NCI-H446 treated with DMSO at 0.1 percent for 48 hours (cell line): Measurements from ENCODE around the gene LRGUK.
A peak's percentile ranks its signal among the peaks of the same experiment; 100 is the strongest.
"Not testable (repeated sequence)": the region's sequence is repeated elsewhere in the genome, so short reads cannot be mapped to it uniquely, and the experiment has no call there.

Experiments
- DNase-seq: peaks from one replicate; lab custom pipeline; 2025; lab: John Stamatoyannopoulos, UW

Gene LRGUK

DNA sequence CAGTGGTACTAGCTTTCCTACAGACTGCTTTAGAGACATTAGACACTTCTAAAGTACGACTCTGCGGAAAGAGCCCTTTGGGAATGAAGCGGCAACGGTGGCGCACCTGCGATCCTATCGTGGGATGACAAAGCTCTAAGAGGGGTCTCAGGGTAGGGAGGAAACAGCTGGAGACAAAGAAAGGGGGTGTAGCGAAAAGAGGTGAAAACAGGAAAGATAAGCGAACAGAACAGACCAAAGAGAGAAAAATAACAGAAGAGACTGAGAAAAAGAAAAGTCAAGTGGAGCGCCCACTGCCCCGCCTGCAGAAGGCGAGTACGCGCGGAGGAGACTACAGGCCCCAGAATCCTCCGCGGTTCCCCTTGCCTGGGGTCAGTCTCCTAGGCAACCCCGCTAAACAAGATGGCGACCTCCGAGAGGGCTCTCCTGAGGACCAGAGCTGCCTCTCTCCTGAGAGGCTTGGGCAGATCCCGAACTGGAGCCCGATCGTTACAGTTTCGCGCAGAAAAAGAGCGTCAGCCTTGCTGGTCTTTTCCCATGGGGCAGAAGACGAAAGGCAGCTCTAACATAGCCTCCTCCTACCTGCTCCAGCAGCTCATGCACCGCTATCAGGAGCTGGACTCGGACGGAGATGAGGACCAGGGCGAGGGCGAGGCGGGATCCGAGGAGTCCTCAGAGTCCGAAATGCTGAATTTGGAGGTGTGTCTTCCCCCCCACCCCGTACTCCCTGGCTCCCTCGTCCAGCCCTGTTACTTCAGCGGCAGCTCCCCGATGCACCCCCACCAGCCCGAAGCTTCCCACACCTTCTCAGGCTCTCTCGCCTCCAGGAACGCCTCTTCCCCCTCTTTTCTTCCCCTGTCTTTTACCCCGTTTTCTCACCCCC, at the start of gene LRGUK:
Gene LRGUK, plus strand, starts transcription at position 375 of the 883 bp plus-strand sequence. Its CDS starts 28 bp downstream, at position 403.
- peak; percentile 47 for DNase-seq

DNA sequence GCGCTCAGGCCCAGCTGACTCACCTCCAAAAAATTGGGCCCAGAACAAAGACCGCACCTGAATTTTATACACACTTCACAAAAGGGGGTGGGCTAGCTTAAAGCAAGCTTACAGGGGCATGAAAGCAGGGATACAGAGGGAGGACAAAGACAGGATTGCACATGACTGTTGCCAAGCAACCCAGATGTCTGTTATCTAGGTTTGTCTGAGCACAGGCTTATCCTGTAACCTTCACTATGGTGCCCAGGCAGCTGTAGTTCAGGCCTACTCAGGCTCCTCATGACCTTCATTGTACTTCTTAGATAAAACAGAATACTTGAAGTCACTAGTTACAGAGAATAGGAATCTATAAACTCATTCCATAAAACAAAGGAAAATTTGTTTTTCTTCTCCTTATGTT, 49.6 kb upstream of the LRGUK start:
- not testable (repeated sequence) for DNase-seq

DNA sequence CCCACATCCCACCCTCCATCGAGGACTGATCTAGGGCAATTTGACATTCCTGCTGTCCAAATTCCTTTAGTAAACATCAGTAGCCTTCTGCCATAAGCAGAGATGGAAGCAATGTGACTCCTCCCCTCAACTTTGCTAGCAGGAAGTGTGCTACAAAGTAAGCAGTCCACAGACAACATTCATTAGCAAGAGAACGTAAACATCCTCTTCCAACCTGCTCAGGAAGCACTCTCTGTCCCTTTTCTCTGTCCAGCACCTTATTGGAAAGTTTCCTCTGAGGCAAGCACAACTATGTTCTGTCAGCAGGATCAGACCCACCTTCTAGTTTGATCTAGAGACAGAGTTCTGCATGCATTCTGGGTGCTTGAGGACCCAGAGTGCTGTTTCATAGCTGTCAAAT, 48.1 kb upstream of the LRGUK start:
- no peak for DNase-seq

- DNase-seq = no peak
These were observed 45.4 kb upstream of the LRGUK start for GRCh38 chr7:134081695-134082094.

DNA sequence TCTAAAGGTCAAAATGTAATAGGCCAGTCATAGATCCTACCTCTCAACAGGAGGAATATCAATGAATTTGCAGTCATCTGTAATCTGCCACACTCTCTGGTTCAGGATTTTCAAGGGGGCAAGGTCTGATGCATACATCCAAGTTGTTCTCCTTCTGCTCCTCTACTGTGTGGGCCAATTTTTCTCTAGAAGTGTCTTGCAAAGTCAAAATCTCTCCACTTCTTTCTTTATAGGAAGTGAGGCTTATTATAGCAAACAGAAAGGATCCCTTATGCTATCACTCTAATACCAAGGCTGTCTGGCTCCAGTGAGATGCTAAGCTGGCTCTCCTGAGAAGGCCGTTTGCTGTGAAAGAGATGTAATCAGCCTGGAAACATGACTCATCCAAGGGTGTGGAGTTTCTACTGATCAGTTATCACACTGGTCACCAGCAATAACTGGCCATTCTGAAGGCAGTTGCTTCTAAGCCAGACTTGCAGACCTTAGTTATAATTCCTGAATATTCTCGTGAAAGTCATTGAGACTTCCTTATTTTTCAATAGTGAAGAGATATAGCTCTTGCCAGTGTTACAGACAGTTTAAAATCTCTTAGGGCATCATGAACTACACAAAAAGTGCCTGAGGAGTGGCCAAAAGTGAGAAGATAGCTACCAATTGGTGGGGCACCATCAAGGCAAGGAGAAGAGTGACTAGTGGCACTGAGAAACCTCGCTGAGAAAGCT, 43.2 kb upstream of the LRGUK start:
- no peak for DNase-seq

DNA sequence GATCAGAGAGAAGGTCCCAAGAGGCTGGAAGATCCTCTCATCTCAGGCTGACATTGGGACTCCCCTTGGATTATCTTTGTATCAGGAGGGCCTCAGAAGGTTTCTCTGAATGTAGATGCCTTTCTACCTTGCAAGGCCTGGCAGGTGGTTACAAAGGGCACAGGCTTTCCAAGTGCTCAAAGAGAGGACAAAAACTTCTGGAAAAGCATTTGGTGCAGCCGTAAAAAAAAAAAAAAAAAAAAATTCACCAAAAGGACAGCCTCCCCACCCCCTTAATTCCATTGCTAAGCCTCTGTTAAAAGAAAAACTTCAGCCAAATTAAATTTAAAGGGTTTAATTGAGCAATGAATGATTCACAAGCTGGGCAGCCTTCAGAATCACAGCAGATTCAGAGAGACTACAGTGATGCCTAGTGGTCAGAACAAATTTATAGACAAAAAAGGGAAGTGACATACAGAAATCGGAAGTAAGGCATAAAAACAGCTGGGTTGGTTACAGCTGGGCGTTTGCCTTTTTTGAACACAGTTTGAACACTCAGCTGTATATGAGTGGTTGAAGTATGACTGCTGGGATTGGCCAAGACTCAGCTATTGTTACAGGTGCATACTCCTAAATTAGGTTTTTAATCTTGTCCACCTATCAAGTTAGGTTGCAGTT, 42.5 kb upstream of the LRGUK start:
- DNase-seq = no peak

DNA sequence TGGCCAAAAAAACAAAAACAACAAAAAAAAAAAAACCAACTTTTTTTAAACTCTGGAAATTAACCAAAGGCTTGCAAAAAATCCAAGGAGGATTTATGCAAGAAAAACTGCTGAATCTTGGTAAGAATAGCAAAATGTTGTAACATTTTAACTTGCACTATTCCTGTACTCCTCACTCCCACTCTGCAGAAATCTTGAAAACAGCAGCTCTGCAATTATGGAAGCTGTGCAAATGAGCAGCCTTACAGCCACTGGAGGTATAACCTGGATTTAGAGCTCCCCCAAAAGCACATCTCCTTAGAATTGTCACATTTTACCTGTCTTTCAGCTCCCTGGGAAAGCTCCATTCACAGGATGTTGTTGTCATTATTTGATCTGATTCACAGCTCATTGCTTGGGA, 41.8 kb upstream of the LRGUK start:
- DNase-seq = no peak

DNA sequence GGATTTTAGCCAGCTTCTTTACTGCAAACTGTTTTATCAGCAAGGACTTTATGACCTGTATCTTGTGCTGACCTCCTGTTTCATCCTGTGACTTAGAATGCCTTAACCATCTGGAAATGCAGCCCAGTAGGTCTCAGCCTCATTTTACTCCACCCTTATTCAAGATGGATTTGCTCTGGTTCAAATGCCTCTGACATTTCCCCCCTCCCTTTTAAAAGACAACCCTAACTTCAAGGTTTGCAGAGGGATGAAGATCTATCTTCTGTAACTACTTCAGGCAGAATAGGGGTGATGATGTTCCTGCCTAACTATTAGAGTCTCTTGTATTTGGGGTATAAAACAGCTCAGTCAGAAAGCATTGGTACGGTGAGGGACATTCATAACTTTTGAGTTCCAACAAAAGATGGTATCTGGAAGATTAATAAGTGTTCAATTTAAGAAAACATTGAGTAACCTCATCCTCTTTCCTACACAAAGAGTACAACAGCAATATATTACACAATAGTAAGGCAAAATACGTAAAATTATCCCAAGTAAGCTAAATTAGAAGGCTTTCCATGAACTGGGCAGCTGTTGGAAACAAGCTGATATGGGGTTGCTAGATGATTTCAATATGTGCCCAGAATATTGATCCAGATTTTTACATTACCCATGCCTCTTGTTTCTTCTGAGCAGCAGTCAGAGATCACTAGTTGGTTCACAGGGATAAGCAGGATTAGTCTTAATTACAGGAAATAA, 40.0 kb upstream of the LRGUK start:
- no peak for DNase-seq

- no peak for DNase-seq
These were observed 38.9 kb upstream of the LRGUK start for GRCh38 chr7:134088199-134088598.

GRCh38 chr7:134089446-134089845, 37.7 kb upstream of the LRGUK start:
- no peak for DNase-seq

DNA sequence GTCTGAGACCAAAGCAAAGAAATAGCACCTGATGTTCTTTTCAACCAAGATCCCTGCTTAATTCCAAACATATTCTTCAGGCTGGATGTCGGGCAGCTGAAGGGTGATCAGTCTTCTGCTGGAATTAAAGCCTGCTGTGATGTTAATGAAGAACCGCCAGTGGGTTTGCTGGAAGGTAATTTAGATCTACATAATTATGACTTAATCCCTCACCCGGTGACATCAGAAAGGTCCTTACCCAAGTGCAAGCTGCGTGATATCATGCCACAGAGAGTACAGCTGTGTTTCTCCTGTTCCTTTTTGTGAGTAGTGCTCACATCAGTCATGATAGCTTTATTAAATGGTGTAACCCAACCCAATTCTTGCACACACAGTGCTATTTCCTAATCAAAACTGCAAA, 29.1 kb upstream of the LRGUK start:
- no peak for DNase-seq

DNA sequence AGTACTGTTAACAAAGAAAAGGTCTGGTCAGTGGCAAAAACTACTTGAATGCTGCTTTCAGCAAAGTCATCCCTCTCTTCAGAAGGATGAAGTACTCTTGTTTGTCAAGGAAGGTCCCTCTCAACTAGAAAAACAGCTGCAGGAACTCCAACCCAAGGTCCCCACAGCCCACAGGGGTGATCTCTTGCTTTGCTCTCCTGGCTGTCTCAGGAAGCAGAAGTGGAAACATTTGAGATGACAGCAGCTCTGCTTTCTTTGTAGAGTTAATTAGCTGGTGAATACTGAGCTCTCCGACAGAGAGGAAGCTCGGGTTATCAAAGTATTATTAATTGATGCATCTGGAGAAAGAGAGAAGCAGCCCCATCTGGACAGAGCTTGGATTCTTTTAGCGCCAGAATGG, 25.4 kb upstream of the LRGUK start:
- no peak for DNase-seq

DNA sequence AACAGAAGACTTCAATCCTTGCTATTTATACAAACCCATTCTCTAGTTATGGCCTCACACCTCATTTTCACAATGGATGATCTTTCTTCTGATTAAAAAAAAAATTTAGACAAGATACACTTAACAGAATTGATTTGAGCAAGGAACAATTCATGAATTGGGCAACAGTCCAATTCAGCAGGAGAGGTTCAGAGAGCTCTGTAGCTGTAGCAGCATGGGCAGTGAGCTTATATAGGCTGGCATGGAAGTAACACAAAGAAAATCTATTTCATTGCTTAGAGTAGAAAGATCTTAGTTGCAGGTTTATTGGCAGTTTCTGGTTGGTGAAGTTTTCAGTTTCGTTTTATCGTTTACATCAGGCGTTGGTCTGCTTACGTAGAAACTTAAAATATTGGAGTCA, 23.0 kb upstream of the LRGUK start:
- no peak for DNase-seq

- DNase-seq = no peak
These were observed 21.3 kb upstream of the LRGUK start for GRCh38 chr7:134105841-134106240.

DNA sequence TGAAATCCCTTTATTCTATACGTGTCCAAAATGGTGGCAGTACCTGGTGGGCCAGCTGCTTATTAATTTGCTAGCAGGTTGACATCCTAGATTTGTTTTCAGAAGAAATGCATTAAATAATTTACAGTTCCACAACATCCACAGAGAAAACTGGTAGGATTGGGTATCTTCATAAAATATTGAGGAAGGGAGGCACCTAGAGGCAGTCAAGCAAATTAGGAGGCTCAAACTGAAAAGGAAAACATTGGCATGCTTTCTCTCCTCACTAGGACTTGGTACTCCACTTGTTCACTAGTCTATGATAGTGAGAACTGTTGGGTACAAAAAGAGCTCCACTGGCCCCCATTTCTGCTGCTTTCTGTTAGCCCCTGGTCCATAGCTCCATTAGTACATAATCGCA, 18.3 kb upstream of the LRGUK start:
- DNase-seq = no peak

DNA sequence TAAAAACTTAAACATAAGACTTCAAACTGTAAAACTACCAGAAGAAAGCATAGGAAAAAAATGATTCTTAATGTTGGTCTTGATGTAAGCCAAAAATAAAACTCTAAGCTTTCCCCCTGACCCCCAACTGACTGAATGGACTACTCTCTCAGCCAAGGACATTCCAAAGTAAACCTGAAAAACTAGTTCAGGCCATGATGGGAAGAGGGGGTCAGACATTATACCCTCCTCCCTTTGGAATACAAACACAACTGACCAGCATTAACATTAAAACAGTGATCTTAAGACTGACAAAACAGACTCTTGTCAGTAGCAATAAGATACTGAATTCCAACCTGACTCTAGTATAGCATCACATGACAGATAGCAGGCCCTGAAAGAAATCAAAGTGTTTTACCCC, 13.5 kb upstream of the LRGUK start:
- DNase-seq = no peak

- no peak for DNase-seq
These were observed 12.1 kb upstream of the LRGUK start for GRCh38 chr7:134114992-134115391.

DNA sequence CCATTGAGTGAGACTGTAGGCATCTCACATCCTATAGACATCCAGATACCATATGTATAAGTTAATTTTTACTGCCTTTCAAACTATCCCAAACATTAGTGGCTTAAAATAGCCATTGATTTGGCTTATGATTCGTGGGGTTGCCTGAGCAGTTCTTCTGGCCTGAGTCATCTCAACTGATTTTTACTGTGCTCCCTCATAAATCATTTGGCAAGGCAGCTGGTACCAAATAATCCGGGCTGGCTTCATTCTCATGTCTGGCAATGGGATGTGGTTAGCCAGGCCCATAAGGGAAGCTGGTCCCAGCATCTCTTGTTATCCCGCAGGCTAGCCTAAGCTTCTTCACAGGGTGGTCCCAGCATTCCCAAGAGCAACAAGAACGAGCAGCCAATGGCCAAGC, 6.7 kb upstream of the LRGUK start:
- no peak for DNase-seq

DNA sequence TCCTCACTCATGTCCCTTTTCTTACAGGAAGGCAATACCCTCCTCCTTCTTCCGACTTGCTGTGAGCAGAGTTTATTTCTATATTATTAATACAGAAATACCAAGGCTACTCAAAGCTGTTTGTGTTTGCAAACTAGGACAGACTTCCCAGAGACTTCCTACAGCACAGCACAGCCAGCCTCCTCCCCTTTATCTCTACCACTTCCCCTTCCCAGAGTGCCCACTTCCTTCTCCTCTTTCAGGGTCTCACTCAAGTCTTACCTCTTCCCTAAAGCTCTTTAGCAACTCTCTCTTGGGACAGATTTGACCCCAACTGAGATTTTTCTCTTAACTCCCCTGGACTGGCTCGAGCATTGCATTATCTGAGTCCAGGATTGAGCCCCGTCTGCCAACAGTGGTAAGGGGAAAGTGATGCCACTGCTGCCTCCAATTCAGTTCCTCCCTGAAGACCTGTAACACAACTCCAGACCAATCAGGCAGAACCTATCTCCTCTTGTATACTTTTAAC, 5.5 kb upstream of the LRGUK start:
- DNase-seq = no peak

DNA sequence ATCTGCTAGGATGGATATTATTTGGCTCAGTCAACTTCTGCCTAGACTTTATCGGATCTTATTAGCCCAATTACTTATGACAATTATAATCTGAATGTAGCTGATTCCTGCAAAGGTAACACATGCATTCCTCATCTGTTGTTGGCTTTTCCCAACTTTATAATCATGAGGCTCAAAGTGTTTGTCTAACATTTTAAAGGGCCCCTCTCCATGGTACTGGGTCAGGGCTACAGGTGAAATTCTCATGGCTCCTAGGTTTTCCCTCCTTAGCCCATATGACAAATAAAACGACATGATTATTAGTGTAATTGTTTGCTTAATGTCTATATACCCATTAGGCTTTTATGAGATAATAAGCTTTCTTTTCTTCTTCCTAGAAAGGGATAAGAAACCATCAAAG, 4.2 kb upstream of the LRGUK start:
- no peak for DNase-seq

- DNase-seq = no peak
These were observed 994 bp upstream of the LRGUK start for GRCh38 chr7:134126146-134126545.

DNA sequence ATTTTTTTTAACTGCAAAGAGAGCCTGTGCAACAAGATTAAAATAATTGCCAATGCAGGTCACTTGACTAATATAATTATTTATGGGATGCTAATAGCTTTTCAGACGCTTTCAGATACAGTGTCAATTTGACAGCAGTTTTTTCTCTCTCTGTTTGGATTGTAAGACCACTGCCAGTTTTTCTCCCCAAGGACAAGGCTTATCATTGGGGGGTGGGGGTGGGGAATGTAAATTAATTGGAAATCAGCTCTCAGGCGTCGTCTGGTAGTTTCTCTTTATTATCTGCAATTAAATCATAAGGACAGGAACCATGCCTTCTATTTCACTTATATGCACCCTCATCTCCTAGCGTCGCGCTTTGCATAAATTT, 559 bp upstream of the LRGUK start:
- DNase-seq = no peak
